GM23248 (cell line): ENCODE results near the gene YJEFN3. TPM values are rescaled to one million over a fixed set of nuclear protein-coding genes. Genes with fewer than 3 reads are reported as not detected.

Source experiments
- DNase-seq: peaks from one replicate; pipeline ENCODE4 v3.0.0-alpha.2; 2015
- H2AFZ ChIP-seq: fragments of 200-600 bp; sonication (generic); 2 replicates; pipeline ENCODE4 v1.6.1; 2016; ENCODE audit warnings: antibody characterized with exemption
- H3F3A ChIP-seq: fragments of 200-600 bp; sonication (generic); 2 replicates; pipeline ENCODE4 v1.6.1; 2016; ENCODE audit warnings: mild to moderate bottlenecking, antibody characterized with exemption, mixed run types; ENCODE audit not compliant: insufficient read depth
- H3K27ac ChIP-seq: fragments of 200-600 bp; sonication (generic); 2 replicates; pipeline ENCODE4 v1.5.1; 2016; ENCODE audit warnings: mild to moderate bottlenecking
- H3K27me3 ChIP-seq: fragments of 200-600 bp; sonication (generic); replicated peaks from 2 replicates; pipeline ENCODE4 v1.6.1; 2016; ENCODE audit warnings: mild to moderate bottlenecking; ENCODE audit not compliant: insufficient read depth
- H3K36me3 ChIP-seq: fragments of 200-600 bp; sonication (generic); 2 replicates; pipeline ENCODE4 v1.6.1; 2016; ENCODE audit warnings: low read depth, mild to moderate bottlenecking
- H3K4me1 ChIP-seq: fragments of 200-600 bp; sonication (generic); 2 replicates; pipeline ENCODE4 v1.6.1; 2016; ENCODE audit warnings: mild to moderate bottlenecking; ENCODE audit not compliant: insufficient read depth
- H3K4me2 ChIP-seq: fragments of 200-600 bp; sonication (generic); one replicate; pipeline ENCODE4 v1.6.1; 2016; ENCODE audit warnings: mild to moderate bottlenecking; ENCODE audit not compliant: unreplicated experiment
- H3K4me3 ChIP-seq: fragments of 200-600 bp; sonication (generic); 2 replicates; pipeline ENCODE4 v1.5.1; 2016; ENCODE audit warnings: mild to moderate bottlenecking
- H3K79me2 ChIP-seq: fragments of 200-600 bp; sonication (generic); 2 replicates; pipeline ENCODE4 v1.6.1; 2016; ENCODE audit warnings: mild to moderate bottlenecking; ENCODE audit not compliant: insufficient read depth
- H3K9ac ChIP-seq: fragments of 200-600 bp; sonication (generic); 2 replicates; pipeline ENCODE4 v1.6.1; 2016; ENCODE audit warnings: mild to moderate bottlenecking
- H3K9me2 ChIP-seq: fragments of 200-600 bp; sonication (generic); 2 replicates; pipeline ENCODE4 v1.6.1; 2016; ENCODE audit warnings: mixed run types, mild to moderate bottlenecking, moderate library complexity; ENCODE audit not compliant: insufficient read depth
- H3K9me3 ChIP-seq: fragments of 200-600 bp; sonication (generic); one replicate; pipeline ENCODE4 v1.6.1; 2017; ENCODE audit warnings: low read depth
- H4K20me1 ChIP-seq: fragments of 200-600 bp; sonication (generic); 2 replicates; pipeline ENCODE4 v1.6.0; 2016; ENCODE audit not compliant: insufficient read depth
- EZH2 ChIP-seq: fragments of 200-600 bp; sonication (generic); IDR thresholded peaks from 2 replicates; pipeline ENCODE4 v1.6.1; 2018; ENCODE audit warnings: antibody characterized with exemption, mild to moderate bottlenecking; ENCODE audit not compliant: insufficient read depth, poor library complexity, severe bottlenecking
- EZH2phosphoT487 ChIP-seq: fragments of 200-600 bp; sonication (generic); IDR thresholded peaks from 2 replicates; pipeline ENCODE4 v1.6.1; 2018; ENCODE audit warnings: antibody characterized with exemption, moderate library complexity, mild to moderate bottlenecking, low read depth; ENCODE audit not compliant: insufficient read depth
- whole genome bisulfite sequencing, 2 experiments: methylation state at CpG; one replicate each; pipeline ENCODE4 v1.1.6; 2015 to 2017; ENCODE audit warnings: low lambda C conversion rate in 2 of 2, low coverage in 1 of 2; ENCODE audit errors: missing lambda C conversion rate in 2 of 2; 5-methylcytosine and 5-hydroxymethylcytosine counted together
- in situ Hi-C: fragments of 300-500 bp; cut with MboI; formaldehyde crosslinking; loops from 2 replicates; pipeline ENCODE4 v1.15.0; 2020
- polyA plus RNA-seq: library from polyadenylated mRNA; unstranded; fragments of >200 nt; fragmentation: Nextera tagmentation; extraction: Ambion mirVana; gene quantifications from 2 replicates; pipeline ENCODE4 v1.2.1, GENCODE V29; 2016
- total RNA-seq: library from RNA; depleted of rRNA; stranded (reverse); fragments of >200 nt; shearing (Covaris generic); gene quantifications from 2 replicates; pipeline ENCODE4 v1.2.3, GENCODE V29; 2014

The YJEFN3 gene
- total and polyA plus RNA-seq, 2 experiments from 2014 or later: 2.4 TPM; not detected in 1

GRCh38 chr19:19530889-19531288 is 2.2 kb downstream of the YJEFN3 start:
- Histone ChIP-seq H3K36me3 (no peaks in the 10 kb centered on the region), H3F3A (peaks cover 12% of the 10 kb centered on the region), H3K4me1 (peaks cover 3% of the 10 kb centered on the region; the same call in 1 of the 2 replicates), H3K9me2 (no peaks in the 10 kb centered on the region), H3K9ac (no peak overlapping the region), H4K20me1 (no peaks in the 10 kb centered on the region), H3K4me2 (no peak overlapping the region), H3K9me3 (no peaks in the 10 kb centered on the region), H3K27me3 (no peaks in the 10 kb centered on the region), H2AFZ (no peak overlapping the region), H3K79me2 (no peaks in the 10 kb centered on the region), H3K4me3 (no peak overlapping the region), H3K27ac (no peak overlapping the region)
- no peak for DNase-seq
- 74 to 75% methylated on average over 4 of the region's 4 CpGs for whole genome bisulfite sequencing, 2 experiments
- TF ChIP-seq EZH2phosphoT487 (no peak), EZH2 (no peak)
- in situ Hi-C loops: loop anchor here (25.0 kb wide), 2 partner anchors 406 to 706 kb away; no protein-coding TSS in a partner anchor

GRCh38 chr19:19531951-19532805 is 3.5 kb downstream of the YJEFN3 start:
- H3K9me3 ChIP-seq: no peaks in the 10 kb centered on the region
- no peak overlapping the region for H3K27ac ChIP-seq
- no peaks in the 10 kb centered on the region for H3K27me3 ChIP-seq
- peaks cover 12% of the 10 kb centered on the region for H3F3A ChIP-seq
- DNase-seq: peak; percentile 86
- peaks cover 3% of the 10 kb centered on the region; the same call in 1 of the 2 replicates for H3K4me1 ChIP-seq
- TF ChIP-seq EZH2phosphoT487 (no peak), EZH2 (no peak)
- H2AFZ ChIP-seq: no peak overlapping the region
- no peak overlapping the region for H3K4me2 ChIP-seq
- in situ Hi-C loops: loop anchor here (25.0 kb wide), 2 partner anchors 405 to 705 kb away; no protein-coding TSS in a partner anchor
- 23 to 26% methylated on average over 25 to 45 of the region's 48 CpGs for WGBS, 2 experiments
- H4K20me1 ChIP-seq: no peaks in the 10 kb centered on the region
- H3K36me3 ChIP-seq: no peaks in the 10 kb centered on the region
- H3K79me2 ChIP-seq: no peaks in the 10 kb centered on the region
- no peak overlapping the region for H3K4me3 ChIP-seq
- H3K9me2 ChIP-seq: no peaks in the 10 kb centered on the region
- H3K9ac ChIP-seq: no peak overlapping the region

- no peak overlapping the region for H2AFZ ChIP-seq
- H3K9ac ChIP-seq: no peak overlapping the region
- peaks cover 12% of the 10 kb centered on the region for H3F3A ChIP-seq
- H3K27me3 ChIP-seq: no peaks in the 10 kb centered on the region
- H3K27ac ChIP-seq: no peak overlapping the region
- TF ChIP-seq EZH2phosphoT487 (no peak), EZH2 (no peak)
- no peaks in the 10 kb centered on the region for H3K79me2 ChIP-seq
- peaks cover 3% of the 10 kb centered on the region; the same call in 1 of the 2 replicates for H3K4me1 ChIP-seq
- no peak overlapping the region for H3K4me2 ChIP-seq
- no peaks in the 10 kb centered on the region for H3K9me3 ChIP-seq
- H3K4me3 ChIP-seq: no peak overlapping the region
- in situ Hi-C loops: loop anchor here (25.0 kb wide), 2 partner anchors 404 to 704 kb away; no protein-coding TSS in a partner anchor
- H3K9me2 ChIP-seq: no peaks in the 10 kb centered on the region
- no peaks in the 10 kb centered on the region for H3K36me3 ChIP-seq
- DNase-seq: no peak
- 80 to 84% methylated on average over 10 to 14 of the region's 14 CpGs for WGBS, 2 experiments
- H4K20me1 ChIP-seq: no peaks in the 10 kb centered on the region
Measured at GRCh38 chr19:19532806-19533701, 4.3 kb downstream of the YJEFN3 start.

- H3K4me3 ChIP-seq: no peak overlapping the region
Measured at GRCh38 chr19:19533841-19534240, 5.1 kb downstream of the YJEFN3 start.

More at GRCh38 chr19:19533841-19534240, 5.1 kb downstream of the YJEFN3 start:
- Histone ChIP-seq H3K27me3 (no peaks in the 10 kb centered on the region), H3K36me3 (no peaks in the 10 kb centered on the region), H4K20me1 (no peaks in the 10 kb centered on the region), H2AFZ (no peak overlapping the region), H3K9me3 (no peaks in the 10 kb centered on the region), H3K4me1 (peaks cover 3% of the 10 kb centered on the region; the same call in 1 of the 2 replicates), H3F3A (peaks cover 12% of the 10 kb centered on the region), H3K79me2 (no peaks in the 10 kb centered on the region), H3K9me2 (no peaks in the 10 kb centered on the region), H3K27ac (no peak overlapping the region), H3K4me2 (no peak overlapping the region), H3K9ac (no peak overlapping the region)
- DNase-seq: no peak
- in situ Hi-C loops: loop anchor here (25.0 kb wide), 2 partner anchors 403 to 703 kb away; no protein-coding TSS in a partner anchor
- TF ChIP-seq EZH2phosphoT487: no peak
- TF ChIP-seq EZH2: no peak
- WGBS, 2 experiments: 76 to 83% methylated on average over 6 of the region's 6 CpGs
